Kidney epithelial cell (primary cell): ENCODE measurements around the gene SLC35D2. TPM values are rescaled to one million over a fixed set of nuclear protein-coding genes. Genes with fewer than 3 reads are reported as not detected.
A peak's percentile ranks its signal among the peaks of the same experiment; 100 is the strongest.

Source experiments
- DNase-seq: peaks from one replicate; pipeline ENCODE4 v3.0.0-alpha.2; 2010; ENCODE audit warnings: low read depth
- H3K27me3 ChIP-seq: 2 replicates; pipeline ENCODE4 v1.6.0; 2011; ENCODE audit warnings: low read length; ENCODE audit not compliant: control insufficient read depth, insufficient read depth
- H3K36me3 ChIP-seq: 2 replicates; pipeline ENCODE4 v1.5.1; 2011; ENCODE audit warnings: low read length; ENCODE audit not compliant: control insufficient read depth, insufficient read depth
- H3K4me3 ChIP-seq: 2 replicates; pipeline ENCODE4 v1.5.1; 2011; ENCODE audit warnings: low read depth, mild to moderate bottlenecking, control low read depth, low read length
- total RNA-seq: library from RNA; depleted of rRNA; stranded (reverse); fragments of >200 nt; gene quantifications from 2 replicates; pipeline ENCODE4 v1.2.3, GENCODE V29; 2015
- TF ChIP-seq, protein P1 (sequence below): IDR thresholded peaks from 2 replicates; pipeline ENCODE4 v1.5.1; 2011; ENCODE audit warnings: mild to moderate bottlenecking, moderate library complexity, low read length, control low read depth, inconsistent platforms; ENCODE audit not compliant: insufficient read depth, poor library complexity, severe bottlenecking

SLC35D2 gene
- total RNA-seq: 49.5 and 50.4 TPM in 2 replicates

GRCh38 chr9:96383165-96383942 lies at the start of gene SLC35D2:
SLC35D2 (minus strand) TSS chr9:96383711; CDS start chr9:96383634, 77 bp downstream.
- H3K36me3 ChIP-seq: no peaks in the 10 kb centered on the region
- DNase-seq: no peak
- TF ChIP-seq, protein P1, sequence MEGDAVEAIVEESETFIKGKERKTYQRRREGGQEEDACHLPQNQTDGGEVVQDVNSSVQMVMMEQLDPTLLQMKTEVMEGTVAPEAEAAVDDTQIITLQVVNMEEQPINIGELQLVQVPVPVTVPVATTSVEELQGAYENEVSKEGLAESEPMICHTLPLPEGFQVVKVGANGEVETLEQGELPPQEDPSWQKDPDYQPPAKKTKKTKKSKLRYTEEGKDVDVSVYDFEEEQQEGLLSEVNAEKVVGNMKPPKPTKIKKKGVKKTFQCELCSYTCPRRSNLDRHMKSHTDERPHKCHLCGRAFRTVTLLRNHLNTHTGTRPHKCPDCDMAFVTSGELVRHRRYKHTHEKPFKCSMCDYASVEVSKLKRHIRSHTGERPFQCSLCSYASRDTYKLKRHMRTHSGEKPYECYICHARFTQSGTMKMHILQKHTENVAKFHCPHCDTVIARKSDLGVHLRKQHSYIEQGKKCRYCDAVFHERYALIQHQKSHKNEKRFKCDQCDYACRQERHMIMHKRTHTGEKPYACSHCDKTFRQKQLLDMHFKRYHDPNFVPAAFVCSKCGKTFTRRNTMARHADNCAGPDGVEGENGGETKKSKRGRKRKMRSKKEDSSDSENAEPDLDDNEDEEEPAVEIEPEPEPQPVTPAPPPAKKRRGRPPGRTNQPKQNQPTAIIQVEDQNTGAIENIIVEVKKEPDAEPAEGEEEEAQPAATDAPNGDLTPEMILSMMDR: no peak

GRCh38 chr9:96430377-96430776 lies 46.9 kb upstream of the SLC35D2 start:
- TF ChIP-seq, protein P1: no peak
- Histone ChIP-seq H3K27me3 (no peaks in the 10 kb centered on the region), H3K36me3 (no peaks in the 10 kb centered on the region), H3K4me3 (no peak overlapping the region)
- no peak for DNase-seq

More at GRCh38 chr9:96383165-96383942, at the start of gene SLC35D2:
- H3K4me3 ChIP-seq: peak within 1 kb of the TSS; percentile 61
- no peaks in the 10 kb centered on the region for H3K27me3 ChIP-seq

- TF ChIP-seq, protein P1: no peak
- DNase-seq: no peak
Observed at GRCh38 chr9:96429732-96430131, 46.2 kb upstream of the SLC35D2 start.

GRCh38 chr9:96425500-96426169 lies 42.1 kb upstream of the SLC35D2 start:
- Histone ChIP-seq H3K4me3 (no peak overlapping the region), H3K27me3 (no peaks in the 10 kb centered on the region), H3K36me3 (no peaks in the 10 kb centered on the region)
- TF ChIP-seq, protein P1: no peak
- no peak for DNase-seq

More at GRCh38 chr9:96429732-96430131, 46.2 kb upstream of the SLC35D2 start:
- Histone ChIP-seq H3K4me3 (no peak overlapping the region), H3K36me3 (no peaks in the 10 kb centered on the region), H3K27me3 (no peaks in the 10 kb centered on the region)

GRCh38 chr9:96423985-96424336 lies 40.5 kb upstream of the SLC35D2 start:
- no peaks in the 10 kb centered on the region for H3K27me3 ChIP-seq
- TF ChIP-seq, protein P1: no peak
- H3K4me3 ChIP-seq: no peak overlapping the region
- no peaks in the 10 kb centered on the region for H3K36me3 ChIP-seq
- no peak for DNase-seq
